ENCODE measurements around the gene PARD6G. TPM values are rescaled to one million over a fixed set of nuclear protein-coding genes. Genes with fewer than 3 reads are reported as not detected.
A peak's percentile ranks its signal among the peaks of the same experiment; 100 is the strongest.
"Not testable (repeated sequence)": the region's sequence is repeated elsewhere in the genome, so short reads cannot be mapped to it uniquely, and the experiment has no call there.

PARD6G gene
- total RNA-seq, 2 donors from 2014 or later: 1.1 to 3.5 TPM

- H3K27ac Mint-ChIP-seq: no peak overlapping the region
- DNase-seq (no peak), ATAC-seq (no peak)
- peaks cover 23% of the 10 kb centered on the region for H3K27me3 Mint-ChIP-seq
- H3K36me3 Mint-ChIP-seq (ENCODE audit: low read depth): peaks cover 2% of the 10 kb centered on the region
- no peaks in the 10 kb centered on the region for H3K4me1 Mint-ChIP-seq
- no peaks in the 10 kb centered on the region for H3K9me3 ChIP-seq (ENCODE audit: control insufficient read depth, low read length, poor library complexity, severe bottlenecking)
- H3K4me3 Mint-ChIP-seq: no peak overlapping the region
Observed at GRCh38 chr18:80249217-80250093, 2.1 kb upstream of the PARD6G start.

- H3K9me3 ChIP-seq (ENCODE audit: control insufficient read depth, low read length, poor library complexity, severe bottlenecking): no peaks in the 10 kb centered on the region
- peak overlapping the region; percentile 84 for H3K4me3 Mint-ChIP-seq
- H3K27ac Mint-ChIP-seq: no peak overlapping the region
- H3K27me3 Mint-ChIP-seq: peaks cover 46% of the 10 kb centered on the region
- no peak for DNase-seq
- peak; percentile 50 for ATAC-seq
- H3K36me3 Mint-ChIP-seq (ENCODE audit: low read depth): peaks cover 6% of the 10 kb centered on the region
- no peaks in the 10 kb centered on the region for H3K4me1 Mint-ChIP-seq
Observed at GRCh38 chr18:80246445-80247392, 595 bp downstream of the PARD6G start.

DNA sequence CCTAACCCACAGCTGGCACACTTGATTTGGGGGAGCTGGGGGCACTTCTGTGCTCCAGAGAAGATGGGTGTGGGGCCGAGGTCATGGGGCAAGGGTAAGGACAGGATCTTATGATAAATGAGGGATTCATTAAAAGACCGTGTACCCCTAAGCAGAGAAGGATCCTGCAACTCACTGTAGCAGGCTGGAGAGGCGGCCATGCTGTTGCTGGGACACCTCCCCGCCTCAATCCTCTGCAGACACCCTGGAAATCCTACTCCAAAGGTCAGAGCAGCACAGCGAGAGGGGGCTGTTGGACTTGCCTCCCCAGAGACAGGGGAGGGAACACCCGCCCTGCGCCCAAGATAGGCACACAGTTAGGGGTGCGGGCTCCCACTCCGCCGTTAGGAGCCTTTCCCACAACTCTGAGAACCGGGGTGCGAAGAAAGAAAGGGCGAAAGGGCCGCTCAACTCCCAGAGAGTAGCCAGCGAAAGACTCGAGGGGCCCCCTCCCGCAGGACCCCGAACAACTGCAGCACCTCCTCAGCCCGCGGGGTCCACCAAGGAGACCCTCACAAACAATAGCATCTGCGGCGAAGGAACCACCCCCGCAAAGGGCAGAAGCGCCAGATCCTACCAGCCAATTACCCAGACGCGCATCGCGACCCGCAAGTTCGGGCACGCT lies 1.4 kb downstream of the PARD6G start:
- Mint-ChIP-seq H3K4me1 (no peaks in the 10 kb centered on the region), H3K36me3 (ENCODE audit: low read depth) (peaks cover 6% of the 10 kb centered on the region), H3K27ac (no peak overlapping the region), H3K4me3 (peak overlapping the region; percentile 84), H3K27me3 (peaks cover 48% of the 10 kb centered on the region)
- no peak for ATAC-seq
- H3K9me3 ChIP-seq (ENCODE audit: control insufficient read depth, low read length, poor library complexity, severe bottlenecking): no peaks in the 10 kb centered on the region
- DNase-seq: no peak

DNA sequence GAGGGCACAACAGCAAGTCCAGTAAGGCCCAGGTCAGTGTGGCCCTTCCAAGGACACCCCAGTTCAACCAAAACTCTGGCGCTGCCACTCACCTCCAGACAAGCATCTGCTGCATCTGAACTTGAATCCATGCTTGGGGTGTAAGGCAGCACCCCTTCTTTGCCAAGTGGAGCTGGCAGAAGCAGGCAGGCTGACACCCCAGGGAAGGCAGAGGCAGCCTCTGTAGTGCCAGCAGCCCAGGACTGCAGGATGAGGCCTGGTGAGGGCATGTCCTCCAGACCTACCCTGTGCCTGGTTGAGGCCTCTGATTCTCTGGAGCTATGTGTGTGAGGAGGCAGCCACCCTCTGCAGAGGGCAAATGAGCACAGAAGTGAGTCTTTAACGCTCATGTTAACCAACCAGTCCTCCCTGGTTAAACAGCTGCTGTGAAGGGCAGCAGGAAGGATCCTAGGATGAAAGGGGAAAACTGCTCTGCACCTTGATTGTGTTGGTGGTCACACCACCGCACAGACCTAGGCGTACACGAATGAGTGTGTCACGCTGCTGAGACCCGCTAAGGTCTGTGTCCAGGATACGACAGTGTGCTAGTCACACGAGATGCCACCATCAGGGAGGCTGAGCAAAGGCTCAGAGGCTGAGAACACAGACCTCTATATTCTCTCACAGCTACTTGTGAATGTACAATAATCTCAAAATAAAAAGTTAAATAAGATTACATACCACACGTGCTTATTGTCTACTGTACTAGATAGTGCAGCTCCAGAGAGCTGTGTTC lies 2.2 kb downstream of the PARD6G start:
- Mint-ChIP-seq H3K4me1 (no peaks in the 10 kb centered on the region), H3K27me3 (peaks cover 55% of the 10 kb centered on the region), H3K36me3 (ENCODE audit: low read depth) (peaks cover 6% of the 10 kb centered on the region), H3K4me3 (peak overlapping the region; percentile 84), H3K27ac (no peak overlapping the region)
- DNase-seq (no peak), ATAC-seq (no peak)
- no peaks in the 10 kb centered on the region for H3K9me3 ChIP-seq (ENCODE audit: control insufficient read depth, low read length, poor library complexity, severe bottlenecking)

DNA sequence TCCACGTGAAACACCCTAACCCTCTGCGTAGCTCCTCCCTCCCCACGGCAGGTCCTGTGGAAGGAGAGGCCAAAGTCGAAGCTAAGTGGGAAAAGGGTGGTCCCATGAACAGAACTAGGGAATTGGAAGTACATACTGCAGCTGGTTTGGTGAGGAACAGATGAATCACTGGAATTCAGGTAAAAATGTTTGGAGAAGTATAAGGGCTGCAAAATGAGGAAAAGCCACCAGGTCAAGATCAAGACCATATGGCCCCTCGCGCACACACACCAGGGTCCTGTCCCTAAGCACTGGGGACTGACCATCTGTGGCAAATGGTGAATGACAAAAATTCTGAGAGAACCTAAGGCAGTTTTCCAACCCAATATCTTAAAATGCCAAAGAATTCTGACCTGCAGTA lies 3.1 kb downstream of the PARD6G start:
- Mint-ChIP-seq H3K27ac (no peak overlapping the region), H3K4me1 (peaks cover 2% of the 10 kb centered on the region), H3K4me3 (no peak overlapping the region), H3K36me3 (ENCODE audit: low read depth) (peaks cover 6% of the 10 kb centered on the region), H3K27me3 (peaks cover 54% of the 10 kb centered on the region)
- no peaks in the 10 kb centered on the region for H3K9me3 ChIP-seq (ENCODE audit: control insufficient read depth, low read length, poor library complexity, severe bottlenecking)
- DNase-seq (no peak), ATAC-seq (no peak)

DNA sequence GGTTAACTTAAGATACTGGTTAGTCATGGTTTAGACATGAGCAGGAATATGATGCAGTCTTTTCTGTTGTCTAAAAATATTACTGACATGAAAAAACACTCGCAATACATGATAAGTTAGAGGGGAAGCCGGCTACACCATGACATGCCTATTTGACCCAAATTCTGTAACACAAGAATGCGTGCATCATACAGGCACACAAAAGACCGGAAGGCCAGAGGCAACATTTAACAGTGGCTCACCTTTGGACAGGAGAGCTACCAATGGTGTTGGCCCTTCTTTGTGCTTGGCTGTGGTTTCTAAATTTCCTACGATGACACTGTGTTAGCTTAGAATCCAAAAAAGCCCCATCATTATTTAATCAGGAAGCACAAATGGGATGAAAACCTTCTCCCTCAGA lies 4.1 kb downstream of the PARD6G start:
- no peaks in the 10 kb centered on the region for H3K9me3 ChIP-seq (ENCODE audit: control insufficient read depth, low read length, poor library complexity, severe bottlenecking)
- Mint-ChIP-seq H3K4me1 (peaks cover 2% of the 10 kb centered on the region), H3K36me3 (ENCODE audit: low read depth) (peaks cover 6% of the 10 kb centered on the region), H3K27me3 (peaks cover 54% of the 10 kb centered on the region), H3K27ac (no peak overlapping the region), H3K4me3 (no peak overlapping the region)
- DNase-seq (no peak), ATAC-seq (no peak)

DNA sequence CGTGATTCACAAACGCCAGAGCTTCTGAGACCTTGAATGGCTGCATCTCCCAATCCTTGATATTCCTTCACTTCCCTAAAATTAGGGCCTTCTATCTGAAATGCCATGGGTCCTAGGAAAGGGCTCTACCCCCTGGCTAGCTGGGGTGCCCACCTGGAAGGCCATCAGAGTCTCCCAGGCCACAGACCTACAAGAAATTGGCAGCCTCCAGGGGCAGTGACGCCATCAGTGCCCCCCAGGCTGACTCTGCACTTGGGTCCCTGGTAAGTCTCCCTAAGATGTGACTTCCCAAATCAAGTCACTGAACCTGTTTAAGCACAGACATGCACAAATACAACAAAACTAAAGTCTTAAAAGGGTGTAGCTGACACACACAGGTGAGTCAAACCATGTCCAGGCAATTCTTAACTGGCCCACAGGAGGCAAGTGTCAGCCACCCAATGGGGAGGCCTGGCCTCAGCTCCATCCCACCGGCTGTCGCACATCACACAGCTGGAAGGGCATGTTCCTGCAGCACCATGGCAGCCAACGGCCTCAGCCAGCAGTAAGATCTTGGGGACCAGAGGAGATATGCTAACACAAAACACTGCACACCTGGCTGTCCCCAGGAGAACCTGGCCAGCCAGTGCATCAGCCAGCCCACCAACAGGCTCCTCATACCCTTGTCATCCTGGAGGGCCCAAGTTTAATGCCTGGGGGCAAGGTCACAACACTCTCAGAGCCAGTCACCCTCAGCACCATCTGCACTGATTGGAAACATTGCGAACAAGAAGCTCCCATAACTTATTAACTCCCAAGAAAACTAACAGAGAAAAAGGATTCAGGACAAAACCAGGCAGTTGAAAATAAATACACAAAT lies 5.2 kb downstream of the PARD6G start:
- Mint-ChIP-seq H3K27ac (no peak overlapping the region), H3K4me3 (no peak overlapping the region), H3K27me3 (peaks cover 54% of the 10 kb centered on the region), H3K36me3 (ENCODE audit: low read depth) (peaks cover 6% of the 10 kb centered on the region), H3K4me1 (peaks cover 2% of the 10 kb centered on the region)
- ATAC-seq (no peak), DNase-seq (no peak)
- H3K9me3 ChIP-seq (ENCODE audit: control insufficient read depth, low read length, poor library complexity, severe bottlenecking): no peaks in the 10 kb centered on the region

- no peak overlapping the region for H3K4me3 Mint-ChIP-seq
- no peaks in the 10 kb centered on the region for H3K9me3 ChIP-seq (ENCODE audit: control insufficient read depth, low read length, poor library complexity, severe bottlenecking)
- peaks cover 6% of the 10 kb centered on the region for H3K36me3 Mint-ChIP-seq (ENCODE audit: low read depth)
- peaks cover 43% of the 10 kb centered on the region for H3K27me3 Mint-ChIP-seq
- no peak for ATAC-seq
- DNase-seq: no peak
- no peak overlapping the region for H3K27ac Mint-ChIP-seq
- peaks cover 2% of the 10 kb centered on the region for H3K4me1 Mint-ChIP-seq
Observed at GRCh38 chr18:80239830-80240229, 7.5 kb downstream of the PARD6G start.

DNA sequence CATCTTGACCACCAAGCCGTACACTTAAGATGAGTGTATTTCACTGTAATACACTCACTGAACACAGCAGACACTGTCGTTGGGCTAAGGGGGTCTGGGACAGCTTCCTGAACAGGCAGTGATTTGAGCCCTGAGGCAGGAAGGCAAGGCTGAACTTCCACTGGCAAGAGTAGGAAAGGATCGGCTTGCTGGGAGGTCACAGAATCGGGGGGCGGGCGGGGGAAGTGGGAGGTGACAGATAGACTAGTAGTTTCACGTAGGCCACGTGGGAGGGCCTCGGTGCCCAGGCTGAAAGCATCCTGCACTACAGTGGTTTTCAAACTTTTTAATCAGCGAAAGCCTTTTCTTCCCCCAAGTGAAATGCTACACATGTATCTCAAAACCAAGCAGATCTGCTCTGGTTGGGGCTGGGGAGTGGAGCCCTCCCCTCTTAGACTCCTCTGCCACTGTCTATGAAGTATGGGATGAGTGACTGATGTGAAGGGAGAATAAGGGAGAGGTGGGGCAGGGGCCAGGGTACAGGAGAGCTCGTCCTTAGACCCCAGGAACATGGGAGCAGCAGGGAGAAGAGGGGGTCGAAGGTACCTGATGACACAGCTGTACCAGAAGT lies 8.6 kb downstream of the PARD6G start:
- H3K4me1 Mint-ChIP-seq: peaks cover 2% of the 10 kb centered on the region
- DNase-seq (no peak), ATAC-seq (no peak)
- no peak overlapping the region for H3K4me3 Mint-ChIP-seq
- peaks cover 6% of the 10 kb centered on the region for H3K36me3 Mint-ChIP-seq (ENCODE audit: low read depth)
- H3K27ac Mint-ChIP-seq: no peak overlapping the region
- no peaks in the 10 kb centered on the region for H3K9me3 ChIP-seq (ENCODE audit: control insufficient read depth, low read length, poor library complexity, severe bottlenecking)
- H3K27me3 Mint-ChIP-seq: peaks cover 41% of the 10 kb centered on the region

- not testable (repeated sequence) for H3K9me3 ChIP-seq (ENCODE audit: control insufficient read depth, low read length, poor library complexity, severe bottlenecking); DNase-seq; H3K27ac Mint-ChIP-seq; H3K4me1 Mint-ChIP-seq; ATAC-seq; H3K4me3 Mint-ChIP-seq; H3K36me3 Mint-ChIP-seq (ENCODE audit: low read depth)
- peaks cover 44% of the 10 kb centered on the region for H3K27me3 Mint-ChIP-seq
Observed at GRCh38 chr18:80237519-80237918, 9.8 kb downstream of the PARD6G start.

- no peaks in the 10 kb centered on the region for H3K4me1 Mint-ChIP-seq
- no peak for DNase-seq
- no peak for ATAC-seq
- H3K9me3 ChIP-seq (ENCODE audit: control insufficient read depth, low read length, poor library complexity, severe bottlenecking): no peaks in the 10 kb centered on the region
- peaks cover 30% of the 10 kb centered on the region for H3K27me3 Mint-ChIP-seq
- H3K4me3 Mint-ChIP-seq: no peak overlapping the region
- no peak overlapping the region for H3K27ac Mint-ChIP-seq
- no peaks in the 10 kb centered on the region for H3K36me3 Mint-ChIP-seq (ENCODE audit: low read depth)
Observed at GRCh38 chr18:80234398-80234797, 12.9 kb downstream of the PARD6G start.

Data from T-helper 17 cell (primary cell).